COLO668 (cell line): ENCODE data around the gene PTP4A2.
"Not testable (repeated sequence)": the region's sequence is repeated elsewhere in the genome, so short reads cannot be mapped to it uniquely, and the experiment has no call there.

Source experiments
- DNase-seq: peaks from one replicate; lab custom pipeline; 2025; ENCODE audit not compliant: unreplicated experiment; lab: John Stamatoyannopoulos, UW

The PTP4A2 gene

GRCh38 chr1:31951276-31951675, 13.1 kb upstream of the PTP4A2 start:
- DNase-seq: no peak

- no peak for DNase-seq
Measured at GRCh38 chr1:31949862-31950261, 11.7 kb upstream of the PTP4A2 start.

- not testable (repeated sequence) for DNase-seq
Measured at GRCh38 chr1:31945677-31946076, 7.5 kb upstream of the PTP4A2 start.

- DNase-seq: no peak
Measured at GRCh38 chr1:31944205-31945089, 6.3 kb upstream of the PTP4A2 start.

GRCh38 chr1:31943546-31944184, 5.5 kb upstream of the PTP4A2 start:
- no peak for DNase-seq

GRCh38 chr1:31942061-31942460, 3.9 kb upstream of the PTP4A2 start:
- not testable (repeated sequence) for DNase-seq

- DNase-seq: peak; percentile 72
Measured at GRCh38 chr1:31939484-31940329, 1.5 kb upstream of the PTP4A2 start.

- DNase-seq: peak; percentile 87
Measured at GRCh38 chr1:31937300-31938183, 626 bp downstream of the PTP4A2 start.

- no peak for DNase-seq
Measured at GRCh38 chr1:31936981-31937299, 1.2 kb downstream of the PTP4A2 start.

- no peak for DNase-seq
Measured at GRCh38 chr1:31936278-31936980, 1.7 kb downstream of the PTP4A2 start.

- DNase-seq: no peak
Measured at GRCh38 chr1:31934706-31935629, 3.2 kb downstream of the PTP4A2 start.

- DNase-seq: no peak
Measured at GRCh38 chr1:31932491-31933316, 5.5 kb downstream of the PTP4A2 start.

GRCh38 chr1:31931593-31932225, 6.5 kb downstream of the PTP4A2 start:
- DNase-seq: no peak

GRCh38 chr1:31930836-31931592, 7.2 kb downstream of the PTP4A2 start:
- DNase-seq: no peak

GRCh38 chr1:31927661-31927980, 10.5 kb downstream of the PTP4A2 start:
- DNase-seq: no peak

GRCh38 chr1:31926853-31927660, 11.1 kb downstream of the PTP4A2 start:
- DNase-seq: no peak
